A549 (cell line): ENCODE measurements around the gene LILRA6.

Source experiments
- BHLHE40 ChIP-seq: IDR thresholded peaks from 2 replicates; pipeline ENCODE4 v1.6.1; 2012; ENCODE audit warnings: low read depth, low read length, inconsistent platforms
- CEBPB ChIP-seq, 2 experiments: fragments of >200 bp in 1 of 2; sonication (Bioruptor Twin) in 1 of 2; formaldehyde crosslinking in 1 of 2; IDR thresholded peaks; 2 replicates each; pipeline ENCODE4 v1.6.1; 2012 to 2016
- CHD2 ChIP-seq: fragments of 150-350 bp; IDR thresholded peaks from 2 replicates; pipeline ENCODE4 v1.6.1; 2014; ENCODE audit warnings: low read length; ENCODE audit not compliant: partially characterized antibody
- CTCF ChIP-seq: fragments of >200 bp; sonication (Bioruptor Twin); formaldehyde crosslinking; IDR thresholded peaks from 3 replicates; pipeline ENCODE4 v1.5.1; 2016
- E2F6 ChIP-seq: IDR thresholded peaks from 2 replicates; pipeline ENCODE4 v1.6.1; 2012; ENCODE audit warnings: low read depth, borderline replicate concordance
- HDAC2 ChIP-seq: fragments of 200-600 bp; sonication (generic); IDR thresholded peaks from 2 replicates; pipeline ENCODE4 v1.6.1; 2016
- JUNB ChIP-seq: fragments of >200 bp; sonication (Bioruptor Twin); formaldehyde crosslinking; IDR thresholded peaks from 2 replicates; pipeline ENCODE4 v1.6.1; 2016
- MAZ ChIP-seq: fragments of 150-350 bp; IDR thresholded peaks from 2 replicates; pipeline ENCODE4 v1.6.1; 2014; ENCODE audit warnings: antibody characterized with exemption, low read depth, low read length, borderline replicate concordance
- POLR2A ChIP-seq: IDR thresholded peaks from 2 replicates; pipeline ENCODE4 v1.6.1; 2012; ENCODE audit warnings: mild to moderate bottlenecking, low read length
- POLR2AphosphoS2 ChIP-seq: conservative IDR thresholded peaks from 2 replicates; pipeline ENCODE4 v1.6.1; 2012; ENCODE audit warnings: low read length, improper control_type of control experiment, inconsistent platforms
- SREBF2 ChIP-seq: fragments of 450-650 bp; IDR thresholded peaks from 2 replicates; pipeline ENCODE4 v1.6.1; 2014; ENCODE audit warnings: mild to moderate bottlenecking, moderate library complexity
- ZFP36 ChIP-seq: fragments of 450-650 bp; IDR thresholded peaks from 2 replicates; pipeline ENCODE4 v1.6.1; 2014; ENCODE audit warnings: borderline replicate concordance; ENCODE audit not compliant: partially characterized antibody
- TF ChIP-seq, protein P1 (sequence below): fragments of 200-600 bp; sonication (generic); IDR thresholded peaks from 2 replicates; pipeline ENCODE4 v1.6.1; 2016; ENCODE audit warnings: antibody characterized with exemption, mild to moderate bottlenecking, moderate library complexity
- TF ChIP-seq, protein P2 (sequence below): IDR thresholded peaks from 2 replicates; pipeline ENCODE4 v1.6.1; 2012

DNA sequence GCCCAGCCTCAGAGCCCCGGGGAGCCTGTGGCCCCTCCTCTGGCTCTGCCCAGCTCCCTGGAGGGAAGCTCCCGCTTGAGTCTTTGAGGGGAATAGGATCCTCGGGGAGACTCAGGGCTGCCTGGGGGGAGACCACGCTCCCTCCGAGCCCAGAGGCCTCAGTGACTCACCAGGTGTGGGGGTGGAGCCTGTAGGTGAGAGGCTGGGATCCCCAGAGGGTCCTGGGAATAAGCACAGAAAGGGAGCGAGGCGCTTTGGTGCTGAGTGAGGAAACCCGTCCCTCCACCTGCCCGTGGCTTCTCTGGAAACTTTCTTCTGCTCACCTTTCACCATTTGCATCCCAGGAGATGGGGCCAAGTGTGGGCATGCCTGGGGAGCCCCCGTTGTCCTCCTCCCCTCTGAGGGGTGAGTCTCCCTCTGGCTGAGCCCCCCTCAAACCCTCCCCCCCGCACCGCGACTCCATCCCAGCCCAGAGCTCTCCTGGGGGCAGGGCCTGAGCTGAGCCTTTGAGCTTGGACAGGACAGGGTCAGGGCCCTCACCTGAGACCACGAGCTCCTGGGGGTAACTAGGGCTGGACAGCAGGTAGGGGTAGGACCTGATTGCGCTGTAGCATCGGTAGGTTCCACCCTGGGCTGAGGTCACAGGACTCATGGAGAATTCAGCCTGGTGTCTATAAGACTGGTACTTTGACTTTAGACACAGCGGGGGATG, 11.8 kb upstream of the LILRA6 start:
- TF ChIP-seq CTCF (no peak), POLR2A (no peak), HDAC2 (no peak), CHD2 (no peak), JUNB (no peak), POLR2AphosphoS2 (no peak), E2F6 (no peak), ZFP36 (no peak), SREBF2 (no peak), MAZ (no peak), BHLHE40 (no peak), CEBPB (IDR thresholded peaks at IDR 0.05) (no peak)
- TF ChIP-seq, protein P1, sequence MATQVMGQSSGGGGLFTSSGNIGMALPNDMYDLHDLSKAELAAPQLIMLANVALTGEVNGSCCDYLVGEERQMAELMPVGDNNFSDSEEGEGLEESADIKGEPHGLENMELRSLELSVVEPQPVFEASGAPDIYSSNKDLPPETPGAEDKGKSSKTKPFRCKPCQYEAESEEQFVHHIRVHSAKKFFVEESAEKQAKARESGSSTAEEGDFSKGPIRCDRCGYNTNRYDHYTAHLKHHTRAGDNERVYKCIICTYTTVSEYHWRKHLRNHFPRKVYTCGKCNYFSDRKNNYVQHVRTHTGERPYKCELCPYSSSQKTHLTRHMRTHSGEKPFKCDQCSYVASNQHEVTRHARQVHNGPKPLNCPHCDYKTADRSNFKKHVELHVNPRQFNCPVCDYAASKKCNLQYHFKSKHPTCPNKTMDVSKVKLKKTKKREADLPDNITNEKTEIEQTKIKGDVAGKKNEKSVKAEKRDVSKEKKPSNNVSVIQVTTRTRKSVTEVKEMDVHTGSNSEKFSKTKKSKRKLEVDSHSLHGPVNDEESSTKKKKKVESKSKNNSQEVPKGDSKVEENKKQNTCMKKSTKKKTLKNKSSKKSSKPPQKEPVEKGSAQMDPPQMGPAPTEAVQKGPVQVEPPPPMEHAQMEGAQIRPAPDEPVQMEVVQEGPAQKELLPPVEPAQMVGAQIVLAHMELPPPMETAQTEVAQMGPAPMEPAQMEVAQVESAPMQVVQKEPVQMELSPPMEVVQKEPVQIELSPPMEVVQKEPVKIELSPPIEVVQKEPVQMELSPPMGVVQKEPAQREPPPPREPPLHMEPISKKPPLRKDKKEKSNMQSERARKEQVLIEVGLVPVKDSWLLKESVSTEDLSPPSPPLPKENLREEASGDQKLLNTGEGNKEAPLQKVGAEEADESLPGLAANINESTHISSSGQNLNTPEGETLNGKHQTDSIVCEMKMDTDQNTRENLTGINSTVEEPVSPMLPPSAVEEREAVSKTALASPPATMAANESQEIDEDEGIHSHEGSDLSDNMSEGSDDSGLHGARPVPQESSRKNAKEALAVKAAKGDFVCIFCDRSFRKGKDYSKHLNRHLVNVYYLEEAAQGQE, result no peak
- TF ChIP-seq, protein P2, sequence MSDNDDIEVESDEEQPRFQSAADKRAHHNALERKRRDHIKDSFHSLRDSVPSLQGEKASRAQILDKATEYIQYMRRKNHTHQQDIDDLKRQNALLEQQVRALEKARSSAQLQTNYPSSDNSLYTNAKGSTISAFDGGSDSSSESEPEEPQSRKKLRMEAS, result no peak
